ENCODE data around the gene SF3B6. TPM values are rescaled to one million over a fixed set of nuclear protein-coding genes. Genes with fewer than 3 reads are reported as not detected.

SF3B6 gene
- total RNA-seq, 1 experiment from 2014 or later = 117 TPM

- peak overlapping the region; percentile 97 for H3K4me3 Mint-ChIP-seq
- CTCF ChIA-PET = interaction anchor here (0.6 to 1.1 kb wide), 2 partner anchors 104 to 119 kb away, joined by 3 to 5 read pairs; partner anchors contain the start of gene ATAD2B
- H3K9me3 Mint-ChIP-seq = no peaks in the 10 kb centered on the region
- ATAC-seq = no peak
- no peaks in the 10 kb centered on the region for H3K27me3 Mint-ChIP-seq (ENCODE audit: low read depth)
- 0 out of 2 replicates have a peak overlapping the region, but pooled peaks have one; percentile 17 for H3K27ac Mint-ChIP-seq
- DNase-seq (ENCODE audit: low spot score) = no peak
- peaks cover 26% of the 10 kb centered on the region for H3K4me1 Mint-ChIP-seq
- TF ChIP-seq ZNF512 (CRISPR knock-in tag; IDR thresholded peaks at IDR 0.05; ENCODE audit: borderline replicate concordance) (no peak), USF1 (CRISPR knock-in tag; IDR thresholded peaks at IDR 0.05) (no peak), EMX1 (CRISPR knock-in tag; IDR thresholded peaks at IDR 0.05) (no peak), ZNF263 (CRISPR knock-in tag; IDR thresholded peaks at IDR 0.05; ENCODE audit: low read depth) (no peak), SOX15 (CRISPR knock-in tag; IDR thresholded peaks at IDR 0.05) (no peak), E2F1 (CRISPR knock-in tag; IDR thresholded peaks at IDR 0.05) (no peak), AFF4 (CRISPR knock-in tag; IDR thresholded peaks at IDR 0.05; ENCODE audit: borderline replicate concordance) (no peak), GTF2I (CRISPR knock-in tag; conservative IDR thresholded peaks at IDR 0.05) (no peak), ZNF532 (CRISPR knock-in tag; IDR thresholded peaks at IDR 0.05; ENCODE audit: borderline replicate concordance) (no peak), TEAD4 (CRISPR knock-in tag; IDR thresholded peaks at IDR 0.05) (no peak), NR1H2 (CRISPR knock-in tag; IDR thresholded peaks at IDR 0.05) (no peak), NFE2L1 (CRISPR knock-in tag; IDR thresholded peaks at IDR 0.05) (no peak), TP53 (CRISPR knock-in tag; IDR thresholded peaks at IDR 0.05) (no peak), ZNF219 (CRISPR knock-in tag; IDR thresholded peaks at IDR 0.05; ENCODE audit: borderline replicate concordance) (no peak), ZBTB21 (CRISPR knock-in tag; IDR thresholded peaks at IDR 0.05; ENCODE audit: borderline replicate concordance) (no peak), NFATC4 (CRISPR knock-in tag; IDR thresholded peaks at IDR 0.05) (no peak), TEAD1 (CRISPR knock-in tag; IDR thresholded peaks at IDR 0.05) (no peak)
- H3K36me3 Mint-ChIP-seq = 0 out of 2 replicates have a peak, but pooled peaks cover 3% of the 10 kb centered on the region
- POLR2A ChIA-PET = interaction anchor here (1.8 kb wide), 1 partner anchor 119 kb away, joined by 19 read pairs; the partner anchor contains the start of gene ATAD2B
Measured at GRCh38 chr2:24045511-24046508, 30.3 kb downstream of the SF3B6 start.

All from WTC11 (cell line).